HG02623 (cell line): Measurements from ENCODE around the gene JADE1.

Experiments used
- ATAC-seq: cut with Tn5 transposase; IDR thresholded peaks from one replicate; pipeline ENCODE4 v1.9.1; 2021; ENCODE audit warnings: moderate library complexity; ENCODE audit not compliant: unreplicated experiment

The JADE1 gene

DNA sequence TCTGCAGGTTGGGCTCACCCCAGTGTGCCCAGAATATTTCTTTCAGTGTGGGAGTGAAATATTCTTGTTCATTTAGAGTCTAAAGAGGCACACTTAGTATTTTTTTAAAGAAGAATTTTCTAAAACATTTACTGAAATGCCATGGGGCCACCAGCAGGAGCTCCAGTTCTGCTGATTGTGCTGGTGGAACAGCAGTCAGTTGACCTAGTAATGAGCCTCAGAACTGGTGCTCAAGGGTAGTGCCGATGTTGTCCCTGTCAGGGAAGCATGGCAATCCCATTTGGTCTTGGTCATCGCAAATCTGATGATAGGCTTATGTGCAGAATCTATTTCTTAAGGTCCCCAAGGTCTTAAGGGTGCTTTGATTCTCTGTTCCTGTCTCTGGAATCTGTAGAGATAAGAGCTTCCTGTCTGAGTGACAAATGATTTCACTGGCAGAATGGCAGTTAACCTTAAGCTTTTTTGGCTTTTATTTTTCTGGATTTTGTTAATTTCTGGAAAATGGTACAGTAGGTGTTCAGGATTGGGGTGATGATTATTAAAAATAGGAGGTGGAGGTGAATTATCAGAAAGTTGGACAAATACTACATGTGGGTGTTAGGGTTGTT, 31.3 kb downstream of the JADE1 start:
- no peak for ATAC-seq

DNA sequence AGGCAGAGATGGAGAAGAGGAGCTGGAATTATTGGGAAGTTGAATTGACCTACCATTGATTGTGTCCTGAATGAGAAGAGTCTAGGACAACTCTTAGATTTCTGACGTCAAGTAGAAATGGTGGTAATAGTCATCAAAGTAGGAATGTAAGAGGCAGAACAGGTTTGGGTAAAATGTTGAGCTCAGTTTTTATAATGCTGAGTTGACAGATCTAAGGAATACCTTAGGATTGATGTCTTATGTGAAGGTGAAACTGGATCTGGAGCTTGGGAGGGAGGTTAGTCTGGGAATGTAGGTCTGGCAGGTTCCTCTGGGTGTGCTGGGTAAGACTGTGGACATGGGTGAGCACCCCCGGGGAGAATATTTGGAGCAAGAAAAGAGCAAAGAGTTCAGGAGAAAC, 31.9 kb downstream of the JADE1 start:
- no peak for ATAC-seq

DNA sequence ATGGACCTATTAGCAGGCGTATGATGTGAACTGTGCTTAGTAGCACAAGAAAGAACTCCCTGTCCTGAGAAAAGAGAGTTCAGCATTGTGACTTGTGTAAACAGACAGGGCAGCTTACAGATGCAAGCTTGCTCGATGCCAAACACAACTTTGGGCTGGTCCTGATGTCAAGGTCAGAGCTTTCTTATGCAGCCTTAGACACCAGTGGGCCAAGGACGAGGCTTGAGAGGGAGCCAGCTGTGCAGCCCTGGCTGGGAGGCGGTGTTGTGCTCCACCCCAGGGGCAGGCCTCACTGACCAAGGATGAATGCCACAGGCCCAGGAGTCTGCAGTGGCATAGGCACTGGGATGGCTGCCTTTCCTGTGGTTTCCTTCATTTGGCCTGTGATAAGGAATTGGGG, 35.4 kb downstream of the JADE1 start:
- ATAC-seq = no peak

- ATAC-seq = no peak
These were observed 36.6 kb downstream of the JADE1 start for GRCh38 chr4:128846063-128846462.

DNA sequence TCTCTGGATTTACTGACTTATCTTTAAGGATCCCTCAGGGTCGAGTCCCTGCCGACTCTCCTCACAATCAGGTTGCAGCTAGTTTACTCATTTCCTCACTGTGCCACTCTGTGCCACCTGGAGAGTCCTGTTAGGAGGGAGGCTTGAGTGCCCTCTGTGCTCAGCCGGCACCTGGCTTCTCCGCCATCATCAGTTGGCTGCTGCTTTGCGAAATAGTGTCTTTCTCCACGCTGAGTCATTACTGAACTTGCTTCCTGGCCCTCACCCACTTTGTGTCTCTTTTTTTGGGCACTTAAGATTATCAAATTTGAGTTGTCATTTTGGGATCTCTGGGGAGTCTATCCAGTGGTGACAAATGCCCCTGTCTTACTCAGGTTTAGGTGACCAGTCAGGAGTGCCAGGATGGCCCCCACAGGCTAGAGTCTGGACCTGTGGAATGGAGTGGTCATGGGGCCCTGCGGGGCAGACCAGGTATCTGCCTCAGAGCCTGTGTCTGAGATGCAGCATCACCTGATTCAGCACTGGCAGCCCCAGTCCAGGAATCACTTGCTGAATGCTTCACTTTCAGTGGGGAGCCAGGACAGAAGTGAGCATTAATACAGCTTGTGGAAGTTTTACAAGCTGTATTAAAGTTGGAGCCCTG, 37.7 kb downstream of the JADE1 start:
- ATAC-seq = no peak

- no peak for ATAC-seq
These were observed 39.0 kb downstream of the JADE1 start for GRCh38 chr4:128848461-128848860.

- ATAC-seq = no peak
These were observed 40.8 kb downstream of the JADE1 start for GRCh38 chr4:128850252-128850651.

- no peak for ATAC-seq
These were observed 44.2 kb downstream of the JADE1 start for GRCh38 chr4:128853741-128854140.

DNA sequence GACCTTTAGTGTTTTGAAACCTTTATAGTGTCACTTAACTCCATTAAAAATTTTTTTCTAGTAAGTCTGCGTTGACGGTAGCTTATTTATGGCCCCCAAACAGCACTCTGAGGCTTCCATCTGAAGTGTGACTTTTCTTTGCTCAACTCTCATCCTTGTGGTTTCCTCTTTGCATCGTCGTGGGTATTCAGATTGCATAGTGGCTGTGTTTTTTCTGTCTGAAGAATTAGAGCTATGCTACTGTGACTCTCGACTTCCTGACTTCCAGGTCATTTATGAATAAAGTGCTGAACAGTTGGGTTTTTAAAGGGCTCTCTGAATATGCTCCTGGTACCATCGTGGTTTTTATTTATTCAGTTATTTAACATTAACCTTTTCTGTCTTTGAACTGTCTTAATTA, 44.9 kb downstream of the JADE1 start:
- peak; percentile 68 for ATAC-seq

DNA sequence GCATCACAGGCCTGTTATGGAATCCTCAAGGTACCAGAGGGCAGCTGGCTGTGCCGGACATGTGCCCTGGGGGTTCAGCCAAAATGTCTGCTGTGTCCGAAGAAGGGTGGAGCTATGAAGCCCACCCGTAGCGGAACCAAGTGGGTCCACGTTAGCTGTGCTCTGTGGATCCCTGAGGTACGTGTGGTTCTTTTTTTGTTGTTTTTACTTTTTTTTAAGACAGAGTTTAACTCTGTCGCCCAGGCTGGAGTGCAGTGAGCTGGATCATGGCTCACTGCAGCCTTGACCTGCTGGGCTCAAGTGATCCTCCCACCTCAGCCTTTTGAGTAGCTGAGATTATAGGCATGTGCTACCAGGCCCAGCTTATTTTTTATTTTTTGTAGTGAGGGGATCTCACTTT, 46.1 kb downstream of the JADE1 start:
- no peak for ATAC-seq

DNA sequence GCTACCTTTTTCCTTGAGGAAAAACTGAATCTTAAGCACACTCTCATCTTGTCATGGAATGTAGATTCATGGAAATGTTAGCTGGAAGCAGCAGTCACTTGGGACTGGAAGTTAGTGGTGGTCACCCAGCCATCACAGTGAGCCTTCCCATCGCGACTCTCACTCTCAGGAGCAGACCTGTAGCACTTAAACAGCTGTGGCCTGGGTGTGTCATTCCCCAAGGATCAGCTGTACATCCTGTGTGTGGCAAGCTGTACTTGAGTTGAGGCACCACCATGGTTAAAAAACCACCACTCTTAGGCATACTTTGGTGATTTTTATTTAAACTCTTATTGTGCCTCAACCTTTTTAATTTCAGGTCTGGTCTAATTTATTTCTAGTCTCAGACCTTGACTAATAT, 46.7 kb downstream of the JADE1 start:
- no peak for ATAC-seq

DNA sequence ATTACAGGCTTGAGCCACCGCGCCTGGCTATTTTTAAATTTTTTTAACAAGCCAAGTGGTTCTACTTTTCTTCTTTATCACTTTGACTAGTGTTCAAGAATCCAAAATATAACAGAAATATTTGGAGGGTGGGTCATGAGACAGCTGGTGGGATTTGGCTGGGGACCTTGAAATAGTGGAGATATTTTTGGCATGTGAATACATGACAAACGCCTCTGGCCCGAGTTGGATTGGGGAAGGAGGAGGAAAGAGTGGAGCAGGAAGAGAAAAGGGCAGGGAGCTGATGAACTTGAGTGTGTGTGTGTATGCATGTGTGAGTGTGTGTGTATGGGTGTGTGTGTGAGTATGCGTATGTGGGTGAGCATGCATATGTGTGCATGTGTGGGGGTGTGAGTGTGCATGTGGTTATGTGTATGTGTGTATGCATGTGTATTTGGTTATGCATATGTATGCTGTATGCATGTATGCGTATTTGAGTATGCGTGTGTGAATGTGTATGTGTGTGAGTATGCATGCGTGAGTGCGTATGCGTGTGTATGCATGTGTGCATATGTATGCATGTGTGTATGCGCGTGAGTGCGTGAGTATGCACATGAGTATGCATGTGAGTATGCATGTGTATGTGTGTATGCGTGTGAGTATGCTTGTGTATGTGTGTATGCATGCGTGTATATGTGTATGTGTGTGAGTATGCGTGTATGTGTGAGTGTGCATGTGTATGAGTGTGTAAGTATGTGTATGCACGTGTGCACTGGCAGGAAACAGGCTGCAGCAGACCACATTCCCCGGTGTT, 49.6 kb downstream of the JADE1 start:
- no peak for ATAC-seq

DNA sequence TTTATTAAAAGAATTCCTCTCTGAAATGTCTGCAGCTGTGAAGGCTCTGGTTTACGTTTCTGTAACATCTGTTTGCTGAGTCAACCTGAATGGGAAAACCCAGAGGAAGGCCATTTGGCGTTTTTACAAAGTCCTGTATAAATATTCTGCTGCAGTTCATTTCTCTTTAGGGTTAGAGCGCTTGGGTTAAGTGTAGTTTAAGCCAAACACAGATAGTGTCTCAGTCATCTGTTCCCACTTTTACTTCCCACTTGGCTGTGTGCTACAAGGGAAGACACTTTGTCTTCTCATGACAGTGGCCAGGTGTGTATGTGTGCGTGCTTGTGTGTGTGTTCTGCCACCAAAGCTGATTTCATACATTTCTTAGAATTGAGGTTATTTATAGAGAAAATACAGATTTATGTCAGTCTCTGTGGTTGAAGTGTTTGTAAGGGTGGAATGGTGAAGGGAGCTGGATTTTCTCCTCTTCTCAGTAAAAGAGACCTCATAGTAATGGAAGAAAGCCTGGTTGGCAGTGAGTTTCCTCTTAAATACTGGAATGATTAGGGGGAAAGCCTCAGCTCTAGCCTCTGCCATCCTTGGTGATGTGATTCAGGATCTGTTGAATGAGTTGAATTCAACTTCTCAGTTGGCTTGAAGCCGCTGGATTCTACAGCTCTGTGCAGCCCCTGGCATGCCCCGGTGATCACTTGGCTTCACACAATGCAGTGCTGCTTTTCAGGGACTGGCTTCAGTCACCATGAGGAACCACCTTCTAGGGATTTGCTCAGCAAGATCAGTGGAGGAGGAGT, 50.6 kb downstream of the JADE1 start:
- ATAC-seq = no peak

DNA sequence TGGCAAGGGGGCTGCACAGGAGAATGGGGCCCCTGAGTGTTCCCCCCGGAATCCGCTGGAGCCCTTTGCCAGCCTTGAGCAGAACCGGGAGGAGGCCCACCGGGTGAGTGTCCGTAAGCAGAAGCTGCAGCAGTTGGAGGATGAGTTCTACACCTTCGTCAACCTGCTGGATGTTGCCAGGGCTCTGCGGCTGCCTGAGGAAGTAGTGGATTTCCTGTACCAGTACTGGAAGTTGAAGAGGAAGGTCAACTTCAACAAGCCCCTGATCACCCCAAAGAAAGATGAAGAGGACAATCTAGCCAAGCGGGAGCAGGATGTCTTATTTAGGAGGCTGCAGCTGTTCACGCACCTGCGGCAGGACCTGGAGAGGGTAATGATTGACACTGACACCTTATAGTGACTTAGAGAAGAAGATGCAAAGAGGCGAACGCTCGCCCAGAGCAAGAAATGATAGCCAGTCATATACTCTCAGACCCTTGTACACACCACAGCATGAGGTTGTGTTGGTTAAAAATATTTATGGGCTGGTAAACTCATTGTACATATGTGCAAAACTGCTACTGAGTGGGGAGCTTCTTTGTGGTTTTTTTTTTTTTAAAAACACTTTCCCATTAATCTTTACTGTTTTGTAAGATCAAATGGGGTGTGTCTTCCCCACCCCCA, 52.5 kb downstream of the JADE1 start:
- peak; percentile 2 for ATAC-seq

DNA sequence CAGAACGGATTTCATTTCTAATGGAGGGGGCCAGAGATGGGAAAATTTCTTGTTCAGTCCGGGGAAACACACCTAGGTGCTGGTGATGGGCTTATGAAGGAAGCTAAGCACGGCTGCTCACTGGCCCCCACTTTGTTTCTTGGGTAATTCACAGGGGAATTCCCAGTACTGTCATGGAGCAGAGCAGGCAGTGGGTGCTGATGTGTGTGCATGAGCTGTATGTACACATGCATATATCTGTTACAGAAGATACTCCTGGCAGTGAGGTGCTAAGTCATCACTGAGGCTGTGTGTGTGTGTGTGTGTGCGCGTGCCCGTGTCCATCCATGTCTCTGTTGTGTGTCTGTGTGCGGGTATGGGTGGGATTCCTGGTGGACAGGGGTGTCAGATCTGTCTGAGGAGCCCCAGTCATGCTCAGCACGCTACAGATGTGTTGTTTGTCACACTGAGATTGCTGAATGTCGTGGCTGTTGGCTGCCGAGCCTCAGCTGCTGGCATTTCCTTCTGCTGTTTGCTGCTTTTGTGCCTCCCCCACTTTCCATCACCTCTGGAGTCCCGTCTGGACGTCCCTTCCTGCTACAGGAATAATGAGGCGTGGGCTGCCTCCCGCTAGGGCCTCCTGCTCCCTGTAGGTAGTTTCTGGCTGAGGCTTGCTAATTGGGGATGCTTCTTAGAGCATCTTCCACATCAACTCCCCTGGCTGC, 53.3 kb downstream of the JADE1 start:
- peak; percentile 70 for ATAC-seq

DNA sequence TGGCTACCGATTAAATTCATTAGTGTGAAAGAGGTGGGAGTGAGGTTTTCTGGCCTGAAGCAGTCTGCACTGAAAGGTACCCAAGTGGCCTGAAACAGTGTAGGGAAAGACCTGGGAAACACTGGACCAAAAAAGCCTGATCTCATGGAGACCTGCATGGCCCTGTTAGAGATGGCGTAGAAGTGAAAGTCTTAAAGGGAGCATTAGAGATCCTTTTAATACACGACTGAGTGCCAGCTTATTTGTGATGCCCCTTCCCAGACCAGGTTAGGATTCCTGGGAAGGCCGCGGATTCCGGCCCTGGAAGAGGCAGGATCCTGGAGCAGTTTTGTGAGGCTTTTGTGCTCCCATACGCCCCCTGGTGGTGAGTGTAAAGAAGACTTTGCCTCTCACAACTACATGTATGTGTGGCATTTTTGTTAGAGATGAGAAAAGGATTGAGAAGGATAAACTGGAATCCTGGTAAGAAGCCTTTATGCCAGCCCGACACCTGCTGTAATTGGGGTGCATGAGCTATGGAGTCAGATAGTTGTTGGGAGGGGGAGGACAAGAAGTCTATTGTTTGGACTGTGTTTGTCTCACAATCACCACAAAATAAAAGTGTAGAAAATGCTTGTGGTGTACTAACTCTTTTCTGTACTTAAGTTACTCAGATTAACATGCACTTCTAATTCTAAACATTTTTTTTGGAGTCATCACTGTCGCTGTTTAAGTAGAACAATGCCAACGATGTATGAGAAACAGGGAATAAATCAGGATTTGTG, 54.0 kb downstream of the JADE1 start:
- no peak for ATAC-seq

- no peak for ATAC-seq
These were observed 55.6 kb downstream of the JADE1 start for GRCh38 chr4:128865132-128865531.

GRCh38 chr4:128866269-128866668, 56.8 kb downstream of the JADE1 start:
- no peak for ATAC-seq

DNA sequence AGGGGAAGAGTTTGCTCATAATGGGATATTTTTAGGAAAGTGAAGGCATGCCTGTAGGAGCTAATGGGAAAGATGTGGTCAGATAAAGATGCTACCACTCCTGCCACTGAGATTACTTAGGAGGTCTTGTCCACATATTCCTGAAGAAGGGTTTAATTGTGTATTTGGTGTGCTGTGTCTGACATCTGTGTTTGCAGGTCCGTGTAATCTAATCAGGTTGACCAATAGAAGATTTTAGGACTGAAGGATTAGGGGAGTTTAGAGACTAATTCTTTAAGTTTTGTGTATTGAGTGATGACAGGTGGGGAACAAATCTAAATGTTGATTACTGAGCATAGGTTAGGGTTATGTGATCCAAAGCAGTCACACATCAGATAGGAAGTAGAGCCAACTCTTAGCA, 57.2 kb downstream of the JADE1 start:
- no peak for ATAC-seq

- no peak for ATAC-seq
These were observed 59.3 kb downstream of the JADE1 start for GRCh38 chr4:128868758-128869157.
